ENCODE data around the gene NPVF. TPM values are rescaled to one million over a fixed set of nuclear protein-coding genes. Genes with fewer than 3 reads are reported as not detected.

NPVF gene
- total RNA-seq, 1 donor from 2014 or later: not detected

DNA sequence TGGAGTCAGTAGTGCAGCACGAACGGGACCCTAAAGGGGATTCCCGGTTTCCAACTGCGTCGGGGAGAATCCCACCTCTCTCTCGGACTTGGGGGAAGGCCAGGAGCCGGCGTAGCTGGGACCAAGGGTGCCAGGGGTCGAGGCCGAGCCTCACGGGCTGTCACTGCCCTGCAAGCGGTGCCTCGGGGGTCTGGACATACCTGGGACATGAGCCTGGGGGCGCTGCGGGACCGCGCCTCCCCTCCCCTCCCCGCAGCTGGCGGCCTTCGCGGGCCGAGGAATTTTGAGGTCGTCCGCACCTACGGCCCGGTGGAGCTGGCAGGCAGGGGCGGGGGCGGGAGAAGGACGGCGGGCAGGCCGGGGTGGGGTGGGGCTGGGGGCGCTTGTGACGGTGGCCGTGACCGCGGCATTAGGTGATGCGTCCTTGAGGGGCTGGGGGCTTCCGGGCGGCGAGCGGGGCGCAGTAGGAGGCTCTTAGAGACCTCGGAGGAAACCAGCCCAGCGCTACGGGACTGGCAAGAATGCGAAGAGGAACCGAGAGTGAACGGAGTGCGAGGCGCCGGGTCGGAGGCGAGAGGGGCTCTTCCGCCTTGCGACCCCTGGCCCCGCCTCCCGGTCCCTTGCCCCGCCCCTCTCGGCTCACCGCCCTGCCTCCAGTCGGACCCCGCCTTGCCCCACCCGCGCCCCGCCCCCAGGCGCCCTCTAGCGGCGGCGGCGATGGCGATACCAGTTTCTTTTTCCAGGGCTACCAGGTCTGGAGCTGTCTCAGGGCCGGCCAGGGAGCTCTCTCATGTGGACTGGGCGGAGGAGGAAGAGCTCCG is 48.3 kb downstream of the NPVF start:
- Mint-ChIP-seq H3K4me3 (peak overlapping the region; percentile 84), H3K27ac (peak overlapping the region; percentile 85), H3K4me1 (peaks cover 14% of the 10 kb centered on the region), H3K36me3 (ENCODE audit: low read depth) (peaks cover 3% of the 10 kb centered on the region), H3K9me3 (no peaks in the 10 kb centered on the region), H3K27me3 (peaks cover 9% of the 10 kb centered on the region)
- DNase-seq: peak; percentile 99
- intact Hi-C loops (cut with micrococcal nuclease): loop anchor here (1.0 kb wide), 1 partner anchor 55 kb away; the partner anchor contains the start of gene CYCS

DNA sequence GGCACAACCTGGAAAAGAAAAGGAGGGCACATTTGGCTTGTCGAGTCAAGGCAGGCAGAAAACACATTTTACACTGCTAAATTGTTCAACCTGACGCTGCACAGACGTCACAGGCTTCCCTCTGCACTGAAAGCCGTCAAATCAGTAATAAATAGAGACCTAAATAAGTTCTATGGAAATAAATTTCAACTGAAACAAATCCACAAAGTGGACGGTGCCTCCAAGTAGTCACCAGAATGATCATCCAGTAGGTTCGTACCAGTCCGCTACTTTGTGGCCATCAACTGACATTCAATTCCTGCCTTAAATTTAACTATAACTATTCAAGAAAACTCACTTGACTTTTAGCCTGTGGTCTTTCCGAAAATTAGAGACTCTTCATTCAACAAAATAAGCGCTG is 49.0 kb downstream of the NPVF start:
- Mint-ChIP-seq H3K27me3 (peaks cover 6% of the 10 kb centered on the region), H3K4me1 (peaks cover 14% of the 10 kb centered on the region), H3K9me3 (no peaks in the 10 kb centered on the region), H3K4me3 (peak overlapping the region; percentile 84), H3K36me3 (ENCODE audit: low read depth) (peaks cover 3% of the 10 kb centered on the region), H3K27ac (peak overlapping the region; percentile 39)
- intact Hi-C loops (cut with micrococcal nuclease): no loop called here
- no peak for DNase-seq

Other genes with a start within 250 kb of the NPVF start
- 93.7 and 93.8 TPM in 2 replicates for gene OSBPL3, start 248.3 kb downstream of the NPVF start, total RNA-seq
- 280 and 290 TPM in 2 replicates for gene CYCS, start 103.2 kb downstream of the NPVF start, total RNA-seq